ENCODE results near the gene SYNE4.

Gene SYNE4

GRCh38 chr19:36023432-36023831 lies 14.8 kb upstream of the SYNE4 start:
- DNase-seq = no peak

DNA sequence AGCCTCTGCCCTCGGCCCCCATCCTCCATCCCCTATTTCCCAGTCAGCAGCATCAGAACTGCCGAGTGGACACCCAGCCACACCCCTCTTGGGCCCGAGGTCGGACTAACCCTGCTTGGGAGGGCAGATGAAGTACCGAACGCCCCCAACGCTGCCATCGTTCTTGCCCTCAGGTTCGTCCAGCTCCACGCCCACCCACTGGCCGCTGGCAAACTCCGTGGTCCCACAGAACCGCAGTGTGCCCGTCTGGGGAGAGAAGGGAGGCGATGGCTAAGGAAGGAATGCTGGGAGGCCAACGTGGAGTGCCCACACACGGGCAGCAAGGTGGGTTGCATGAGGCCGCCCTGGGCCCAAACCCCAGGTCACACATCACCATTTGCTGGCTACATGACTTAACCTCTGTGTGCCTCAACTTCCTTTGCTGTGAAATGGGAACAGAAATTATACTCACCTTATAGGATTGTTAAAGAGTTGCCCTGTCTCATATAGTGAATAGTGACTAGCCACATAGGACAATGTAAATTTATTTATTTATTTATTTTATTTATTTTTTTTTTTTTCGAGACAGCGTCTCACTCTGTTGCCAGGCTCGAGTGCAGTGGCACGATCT lies 10.6 kb upstream of the SYNE4 start:
- no peak for DNase-seq

GRCh38 chr19:36014012-36014924 lies 5.7 kb upstream of the SYNE4 start, which contains the start of gene ALKBH6:
Gene ALKBH6, minus strand, starts transcription at chr19:36014213. Its CDS starts 816 bp downstream, at chr19:36013397.
- peak; percentile 99 for DNase-seq

GRCh38 chr19:36013280-36014011 lies 4.8 kb upstream of the SYNE4 start:
- DNase-seq = no peak

GRCh38 chr19:36010402-36010801 lies 1.8 kb upstream of the SYNE4 start:
- no peak for DNase-seq

DNA sequence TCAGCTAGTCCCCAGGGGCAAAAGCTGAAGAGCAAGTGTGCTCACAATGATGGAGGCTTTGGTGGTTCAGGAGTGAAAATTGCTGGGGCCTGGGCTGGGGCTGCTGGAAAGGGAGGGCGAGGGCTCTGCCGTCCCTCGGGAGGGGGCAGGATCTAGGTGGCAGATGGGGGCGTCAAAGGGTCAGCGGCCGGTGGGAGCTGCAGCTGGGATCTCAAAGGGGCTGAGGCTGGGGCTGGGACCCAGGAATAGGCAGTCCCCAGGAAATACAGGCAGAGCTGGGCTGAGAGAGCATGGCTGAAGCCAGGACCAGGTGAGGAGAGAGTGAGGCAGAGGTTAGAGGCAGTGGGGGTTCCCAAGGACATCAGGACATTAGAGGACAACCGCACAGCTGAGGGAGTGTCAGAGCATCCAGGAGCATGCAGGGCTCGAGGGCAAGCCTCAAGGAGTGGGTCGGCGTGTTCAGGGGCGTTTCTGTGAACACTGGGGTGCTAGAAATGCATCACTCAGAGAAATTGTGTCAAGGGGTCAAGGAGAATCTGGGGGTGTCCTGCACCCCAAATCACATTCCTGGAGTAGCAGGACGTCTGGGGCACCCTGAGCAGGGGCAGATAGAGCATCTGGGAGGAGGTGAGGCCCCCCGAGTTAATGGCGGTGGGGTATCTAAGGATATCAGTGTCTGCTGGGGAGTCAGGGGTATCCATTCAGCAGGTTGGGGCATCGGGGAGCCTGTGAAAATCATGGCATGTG lies 1.2 kb upstream of the SYNE4 start:
- no peak for DNase-seq

DNA sequence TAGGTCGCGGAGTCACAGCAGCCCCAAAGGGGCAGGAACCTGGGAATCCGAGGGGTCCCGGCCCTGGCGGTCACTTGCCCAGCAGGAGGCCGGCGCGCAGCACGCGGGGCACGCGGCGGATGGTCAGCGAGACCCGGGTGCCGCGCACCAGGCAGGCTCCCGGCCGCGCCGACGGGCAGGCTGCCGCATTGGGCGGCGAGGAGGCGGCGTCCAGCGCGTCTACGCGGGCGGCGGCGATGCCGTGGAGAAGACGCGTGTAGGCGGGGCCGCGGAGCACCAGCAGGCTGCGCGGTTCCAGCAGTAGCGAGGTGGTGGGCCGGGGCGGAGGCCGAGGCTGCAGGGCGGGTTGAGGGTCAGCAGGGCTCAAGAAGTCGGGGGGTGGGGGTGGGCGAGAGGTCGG lies 607 bp upstream of the SYNE4 start:
- DNase-seq = no peak

GRCh38 chr19:36006955-36007354 lies 1.7 kb downstream of the SYNE4 start:
- DNase-seq = no peak

- DNase-seq = no peak
Measured at GRCh38 chr19:36003284-36003683, 5.3 kb downstream of the SYNE4 start.

DNA sequence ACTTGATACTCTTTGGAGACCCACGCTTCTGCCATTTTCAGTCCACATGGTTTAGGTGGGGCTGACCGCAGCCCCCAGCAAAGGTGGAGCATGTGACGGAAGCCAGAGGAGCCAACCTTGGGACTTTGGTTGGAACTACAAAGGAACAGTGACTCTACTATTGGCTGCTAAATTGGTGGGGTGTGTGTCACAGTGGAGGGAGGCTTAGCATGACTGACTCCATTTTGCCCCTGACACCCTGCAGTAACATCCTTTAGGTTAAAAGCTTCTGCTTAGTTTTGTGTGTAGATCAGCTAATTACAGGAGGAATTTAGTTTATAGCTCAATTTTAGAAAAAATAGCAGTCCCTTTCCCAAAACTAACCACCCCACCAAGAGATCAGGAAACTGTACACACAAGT lies 7.0 kb downstream of the SYNE4 start:
- DNase-seq = no peak

DNA sequence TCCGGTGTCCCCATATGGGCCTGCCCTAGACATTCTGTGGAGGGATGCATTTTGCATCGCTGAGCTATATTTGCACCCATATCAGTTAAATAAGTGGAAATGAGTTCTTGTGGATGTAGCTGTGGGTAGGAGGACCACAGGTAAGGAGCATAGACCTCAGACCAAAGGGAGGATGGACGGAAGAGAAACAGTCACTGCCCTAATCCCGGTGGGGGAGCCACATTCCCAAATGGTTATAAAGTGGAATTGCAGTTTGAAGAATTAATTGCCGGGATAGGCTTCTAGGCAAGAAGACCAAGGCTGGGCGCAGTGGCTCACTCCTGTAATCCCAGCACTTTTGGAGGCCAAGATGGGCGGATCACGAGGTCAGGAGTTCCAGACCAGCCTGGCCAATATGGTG lies 11.8 kb downstream of the SYNE4 start:
- DNase-seq = no peak

GRCh38 chr19:35995048-35995993 lies 13.3 kb downstream of the SYNE4 start, which contains the start of gene SDHAF1:
Gene SDHAF1, plus strand, starts transcription at chr19:35995188. Its CDS starts 87 bp downstream, at chr19:35995275.
- peak; percentile 88 for DNase-seq

DNA sequence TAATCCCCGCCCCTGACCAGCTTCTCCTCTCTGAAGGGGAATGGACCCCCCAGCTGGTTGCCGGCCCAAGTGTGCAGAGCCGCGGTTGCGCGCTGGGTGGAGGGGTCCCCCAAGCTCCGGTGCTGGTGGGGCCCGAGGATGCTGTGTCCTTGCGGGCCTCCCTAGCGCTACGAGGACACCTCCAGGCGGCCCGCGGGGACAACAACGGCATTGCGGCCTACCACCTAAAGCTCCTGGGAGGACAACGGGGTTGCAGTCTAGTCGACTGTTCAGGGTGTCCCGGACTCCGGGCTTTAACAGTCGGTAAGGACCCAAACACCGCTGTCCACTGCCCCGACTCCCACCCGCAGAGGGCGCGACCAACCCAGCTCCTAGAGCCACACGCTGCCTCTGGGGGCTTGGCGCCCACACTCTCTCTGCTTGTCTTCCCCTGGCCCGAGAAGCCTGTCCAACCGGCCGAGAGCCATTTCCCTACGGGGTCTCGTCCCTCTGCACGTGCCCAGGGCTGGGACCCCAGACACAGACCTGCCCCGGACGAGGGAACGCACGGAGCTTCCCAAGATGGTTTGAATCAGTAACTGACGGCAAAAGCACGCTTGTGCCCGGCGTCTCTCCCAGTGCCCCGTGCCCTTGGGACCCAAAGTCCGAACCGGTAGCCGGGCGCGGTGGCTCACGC lies 14.6 kb downstream of the SYNE4 start:
- no peak for DNase-seq

DNA sequence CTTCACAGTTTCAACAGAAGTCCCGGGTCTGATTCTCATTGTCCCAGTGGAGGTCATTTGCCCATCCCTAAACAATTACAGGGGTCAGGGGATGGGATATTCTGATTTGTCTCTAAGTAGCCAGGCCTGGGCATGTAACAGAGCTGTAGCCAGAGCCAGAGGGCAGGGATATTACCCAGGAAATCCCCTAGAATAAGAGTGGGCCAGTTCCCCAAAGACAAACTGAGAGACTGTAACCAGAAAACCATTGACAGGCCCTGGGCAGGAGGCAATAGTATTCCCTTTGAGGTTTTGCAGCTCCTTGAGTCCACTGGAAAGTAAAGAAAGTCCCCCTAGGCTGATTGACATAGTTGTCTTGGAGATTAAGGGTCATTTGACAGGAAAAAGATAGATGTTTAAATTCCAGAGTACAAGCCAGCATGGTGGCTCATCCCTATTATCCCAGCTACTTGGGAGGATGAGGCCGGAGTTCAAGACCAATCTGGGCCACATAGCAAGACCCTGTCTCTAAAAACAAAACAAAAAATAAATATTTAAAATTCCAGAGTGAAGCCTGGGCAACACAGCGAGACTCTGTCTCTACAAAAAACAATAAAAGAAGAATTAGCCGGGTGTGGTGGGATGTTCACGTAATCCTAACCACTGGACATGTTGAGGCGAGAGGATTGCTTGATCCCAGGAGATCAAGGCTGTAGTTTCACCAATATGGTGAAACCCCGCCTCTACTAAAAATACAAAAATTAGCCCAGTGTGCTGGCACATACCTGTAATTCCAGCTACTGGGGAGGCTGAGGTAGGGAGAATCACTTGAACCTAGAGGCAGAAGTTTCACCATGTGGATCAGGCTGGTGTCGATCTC lies 15.5 kb downstream of the SYNE4 start:
- DNase-seq = no peak

GRCh38 chr19:35991731-35992450 lies 16.7 kb downstream of the SYNE4 start:
- DNase-seq = peak; percentile 84

GRCh38 chr19:35990771-35991730 lies 17.6 kb downstream of the SYNE4 start:
- no peak for DNase-seq

GRCh38 chr19:35990156-35990555 lies 18.5 kb downstream of the SYNE4 start:
- no peak for DNase-seq

DNA sequence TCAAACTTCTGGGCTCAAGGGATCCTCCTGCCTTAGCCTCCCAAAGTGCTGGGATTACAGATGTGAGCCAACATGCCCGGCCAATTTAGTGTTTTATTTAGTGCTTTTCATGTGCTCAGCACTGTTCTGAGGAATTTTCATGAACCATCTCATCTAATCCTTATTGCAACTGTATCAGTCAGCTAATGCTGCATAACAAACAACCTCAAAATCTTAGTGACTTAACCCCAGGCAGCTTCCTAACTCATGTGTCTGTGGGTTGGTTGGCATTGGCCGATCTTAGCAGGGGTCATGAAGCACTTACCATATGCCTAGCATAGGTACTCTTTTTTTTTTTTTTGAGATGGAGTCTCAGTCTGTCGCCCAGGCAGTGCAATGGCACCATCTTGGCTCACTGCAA lies 19.8 kb downstream of the SYNE4 start:
- no peak for DNase-seq

Data from kidney glomerular epithelial cell (primary cell).